K562 (cell line): ENCODE results near the gene BPTF. TPM values are rescaled to one million over a fixed set of nuclear protein-coding genes. Genes with fewer than 3 reads are reported as not detected.

ENCODE experiments used
- ATAC-seq: fragments of 200-7000 bp; cut with Tn5 transposase; 3 replicates; pipeline ENCODE4 v1.9.1; 2020; ENCODE audit warnings: moderate library complexity
- BruUV-seq: library from RNA; stranded (reverse); fragments of 400-500 nt; replicated peaks from 2 replicates; lab custom pipeline; 2021; lab: Mats Ljungman, UMichigan
- CTCF ChIA-PET: fragments of 300-600 bp; formaldehyde crosslinking; extraction: SDS; loops from one replicate; lab custom pipeline; 2021; ENCODE audit warnings: low intra/inter-chr PET ratio; lab: Yijun Ruan, JAX
- POLR2A ChIA-PET: fragments of 300-600, 350-650 bp; sonication (Branson Sonifier 250); formaldehyde crosslinking; extraction: SDS; loops from one replicate; lab custom pipeline; 2021; ENCODE audit warnings: antibody characterized with exemption, inconsistent platforms; lab: Yijun Ruan, JAX
- DNase-seq, 4 experiments: peaks; one replicate each; pipeline versions ENCODE4 v3.0.0 to v3.0.0-alpha.2; 2011 to 2018; ENCODE audit warnings: low spot score in 3 of 4, mixed read lengths in 3 of 4; ENCODE audit errors: extremely low read depth in 1 of 4
- FAIRE-seq: peaks from 2 replicates; lab custom pipeline; 2011; peaks lifted over from hg19 to GRCh38; lab: Jason Lieb, UNC
- H2AFZ ChIP-seq: 2 replicates; pipeline ENCODE4 v1.6.0; 2011; ENCODE audit warnings: low read depth, low read length, control low read depth, inconsistent platforms
- H3K27ac ChIP-seq: fragments of 200-600 bp; 3 replicates; pipeline ENCODE4 v1.8.0; 2011; ENCODE audit warnings: low read depth, mild to moderate bottlenecking, control low read depth, inconsistent platforms, low read length, moderate library complexity, mixed read lengths; ENCODE audit errors: extremely low read depth
- H3K27me3 ChIP-seq, 2 experiments: fragments of 300-600 bp in 1 of 2; 2 replicates in 1 of 2; 3 replicates in 1 of 2; pipeline versions ENCODE4 v1.6.0 to v1.8.0; 2011; ENCODE audit warnings: inconsistent platforms in 2 of 2, low read length in 2 of 2, mild to moderate bottlenecking in 1 of 2, mixed read lengths in 1 of 2, moderate library complexity in 1 of 2; ENCODE audit not compliant: control insufficient read depth in 2 of 2, insufficient read depth in 2 of 2
- H3K36me3 ChIP-seq: fragments of 300-600 bp; 3 replicates; pipeline ENCODE4 v1.8.0; 2011; ENCODE audit warnings: mild to moderate bottlenecking, low read length, inconsistent platforms; ENCODE audit not compliant: control insufficient read depth, insufficient read depth
- H3K4me1 ChIP-seq, 2 experiments: fragments of 200-600 bp in 1 of 2; replicated peaks in 1 of 2; 2 replicates in 1 of 2; 3 replicates in 1 of 2; pipeline versions ENCODE4 v1.5.1 to v1.8.0; 2011; ENCODE audit warnings: inconsistent platforms in 2 of 2, low read length in 2 of 2, mild to moderate bottlenecking in 1 of 2, mixed read lengths in 1 of 2, moderate library complexity in 1 of 2; ENCODE audit not compliant: control insufficient read depth in 2 of 2, insufficient read depth in 2 of 2
- H3K4me2 ChIP-seq: 2 replicates; pipeline ENCODE4 v1.6.1; 2011; ENCODE audit warnings: low read length, control low read depth, inconsistent platforms, mixed read lengths; ENCODE audit not compliant: insufficient read depth
- H3K4me3 ChIP-seq: fragments of 200-600 bp; sonication (generic), shearing (Covaris generic); 2 replicates; pipeline ENCODE4 v1.5.1; 2016; ENCODE audit warnings: control low read depth, inconsistent platforms
- H3K79me2 ChIP-seq: fragments of 200-600 bp; 3 replicates; pipeline ENCODE4 v1.8.0; 2011; ENCODE audit warnings: low read length, inconsistent platforms; ENCODE audit not compliant: control insufficient read depth, insufficient read depth
- H3K9ac ChIP-seq, 2 experiments: 2 replicates each; pipeline versions ENCODE4 v1.6.0 to v1.6.1; 2011; ENCODE audit warnings: low read depth in 2 of 2, low read length in 2 of 2, control low read depth in 1 of 2, inconsistent platforms in 1 of 2, mild to moderate bottlenecking in 1 of 2, mixed read lengths in 1 of 2; ENCODE audit not compliant: insufficient read depth in 1 of 2
- H3K9me1 ChIP-seq: one replicate; pipeline ENCODE4 v1.6.0; 2011; ENCODE audit warnings: inconsistent platforms, mild to moderate bottlenecking, low read length, moderate library complexity; ENCODE audit not compliant: control insufficient read depth, insufficient read depth
- H3K9me3 ChIP-seq: replicated peaks from 2 replicates; pipeline ENCODE4 v1.5.1; 2011; ENCODE audit warnings: low read depth, low read length, inconsistent platforms; ENCODE audit not compliant: control insufficient read depth, insufficient read depth
- H4K20me1 ChIP-seq: replicated peaks from 2 replicates; pipeline ENCODE4 v1.6.1; 2011; ENCODE audit warnings: low read length, inconsistent platforms, mixed read lengths; ENCODE audit not compliant: control insufficient read depth, insufficient read depth
- CHAMP1 ChIP-seq: fragments of 450-650 bp; IDR thresholded peaks from 2 replicates; pipeline ENCODE4 v1.6.1; 2016; ENCODE audit warnings: mild to moderate bottlenecking
- HES1 ChIP-seq: fragments of 450-650 bp; IDR thresholded peaks from 2 replicates; pipeline ENCODE4 v1.6.1; 2016; ENCODE audit warnings: low read depth, mild to moderate bottlenecking, moderate library complexity
- KAT8 ChIP-seq: fragments of 450-650 bp; IDR thresholded peaks from 2 replicates; pipeline ENCODE4 v1.6.1; 2016; ENCODE audit warnings: low read depth, mild to moderate bottlenecking
- MEF2A ChIP-seq: IDR thresholded peaks from 2 replicates; pipeline ENCODE4 v1.6.1; 2011; ENCODE audit warnings: low read depth, mild to moderate bottlenecking, low read length, moderate library complexity; ENCODE audit not compliant: control insufficient read depth
- NCOA1 ChIP-seq: fragments of 450-650 bp; IDR thresholded peaks from 2 replicates; pipeline ENCODE4 v1.6.1; 2016; ENCODE audit warnings: low read depth
- PHTF2 ChIP-seq: fragments of 250-450 bp; sonication (Bioruptor Pico); IDR thresholded peaks from 2 replicates; pipeline ENCODE4 v1.5.0; 2021; ENCODE audit warnings: mild to moderate bottlenecking
- POLR2H ChIP-seq: IDR thresholded peaks from 2 replicates; pipeline ENCODE4 v1.6.1; 2016; ENCODE audit warnings: missing genetic modification characterization, low read depth, mild to moderate bottlenecking, control low read depth, missing compliant biosample characterization, moderate library complexity
- SAP30 ChIP-seq: fragments of 200-600 bp; sonication (generic); IDR thresholded peaks from 2 replicates; pipeline ENCODE4 v1.6.1; 2012; ENCODE audit warnings: borderline replicate concordance, low read depth, mild to moderate bottlenecking, moderate library complexity, low read length, control low read depth, inconsistent platforms; ENCODE audit not compliant: insufficient read depth, poor library complexity, severe bottlenecking
- ZNF121 ChIP-seq: sonication (generic); formaldehyde crosslinking; conservative IDR thresholded peaks from 2 replicates; pipeline ENCODE4 v1.8.0; 2022; ENCODE audit warnings: missing genetic modification reagents
- ZNF197 ChIP-seq: fragments of 200-800 bp; sonication (Bioruptor generic); IDR thresholded peaks from 2 replicates; pipeline ENCODE4 v1.6.1; 2016; ENCODE audit warnings: low read depth, missing genetic modification characterization, missing compliant biosample characterization
- ZNF830 ChIP-seq: fragments of 250-450 bp; sonication (Bioruptor Pico); IDR thresholded peaks from 2 replicates; pipeline ENCODE4 v1.5.0; 2021; ENCODE audit warnings: mild to moderate bottlenecking
- WGBS: fragments of 100-300 bp; shearing (Covaris generic); methylation state at CpG from one replicate; pipeline ENCODE4 v1.1.6; 2016; ENCODE audit warnings: low coverage, mixed read lengths; ENCODE audit not compliant: insufficient coverage; ENCODE audit errors: missing lambda C conversion rate; 5-methylcytosine and 5-hydroxymethylcytosine counted together
- in situ Hi-C: fragments of 300-500 bp; cut with MboI; formaldehyde crosslinking; loops from 4 replicates; pipeline ENCODE4 v1.15.0; 2018; ENCODE audit warnings: inconsistent platforms, mixed read lengths
- intact Hi-C: fragments of 100-400 bp; cut with micrococcal nuclease; formaldehyde crosslinking; loops from 2 replicates; pipeline ENCODE4 v1.14.2; 2022
- polyA plus RNA-seq, 8 experiments: library from polyadenylated mRNA; depleted of rRNA in 4 of 8; stranded (reverse) in 5 of 8; unstranded in 3 of 8; fragments of >200 nt; fragmentation: Nextera tagmentation in 2 of 8; fragmentation: Illumina TruSeq in 1 of 8; extraction: Ambion mirVana in 2 of 8; extraction: Trizol in 1 of 8; gene quantifications; 2 replicates each; pipeline versions ENCODE4 v1.2.1 to v1.2.3, GENCODE V29; 2011 to 2014; ENCODE audit warnings: inconsistent platforms in 1 of 8, missing spikeins in 1 of 8
- total RNA-seq, 7 experiments: library from RNA; depleted of rRNA in 6 of 7; stranded (reverse); fragments of >200 nt in 6 of 7; fragmentation: Illumina TruSeq in 2 of 7; extraction: Trizol in 2 of 7; gene quantifications; 2 replicates each; pipeline versions ENCODE4 v1.2.1 to v1.2.3, GENCODE V29; 2011 to 2021; ENCODE audit warnings: low replicate concordance in 1 of 7
- TF ChIP-seq, protein P1 (sequence below): fragments of 200-400 bp; formaldehyde crosslinking; IDR thresholded peaks from 2 replicates; pipeline ENCODE4 v1.6.1; 2017; ENCODE audit warnings: mild to moderate bottlenecking, low read depth, low read length, moderate library complexity

BPTF gene
- total and polyA plus RNA-seq, 9 of the 15 experiments (the other 6 are each of a cell fraction or from before 2014, with no cell fraction given) = 12.5 to 52.1 (median 26.9) TPM

- Histone ChIP-seq H2AFZ (no peak overlapping the region), H3K9me1 (no peaks in the 10 kb centered on the region), H3K27me3 (0 out of 5 replicates have a peak, but pooled peaks cover 0 to 6% of the 10 kb centered on the region in 2 experiments), H3K4me1 (peaks cover 0 to 2% of the 10 kb centered on the region in 2 experiments; a peak in 2 of 5 replicates), H3K79me2 (no peaks in the 10 kb centered on the region), H3K9me3 (no peaks in the 10 kb centered on the region), H3K4me3 (no peak overlapping the region), H3K9ac (peak overlapping the region in 1 of 2 experiments; percentile 58; a peak in 1 of 4 replicates), H3K27ac (no peak overlapping the region), H3K36me3 (no peaks in the 10 kb centered on the region), H3K4me2 (no peak overlapping the region), H4K20me1 (no peaks in the 10 kb centered on the region)
- in situ Hi-C loops (no loop called here), intact Hi-C loops (no loop called here)
- WGBS = 23% methylated on average over 5 of the region's 7 CpGs
- DNase-seq = no peak
- FAIRE-seq = no peak
- BruUV-seq = no TSS peak
- ChIA-PET POLR2A (interaction anchor here (1.7 kb wide), 1 partner anchor 10 kb away, joined by 4 read pairs; no protein-coding TSS in a partner anchor), CTCF (no interaction called here)
- no peak for ATAC-seq
- TF ChIP-seq POLR2H (no peak), SAP30 (no peak), MEF2A (no peak), CHAMP1 (no peak), HES1 (no peak), ZNF121 (CRISPR knock-in tag) (no peak), KAT8 (no peak), ZNF197 (no peak), ZNF830 (CRISPR knock-in tag) (no peak), NCOA1 (no peak), PHTF2 (no peak)
- TF ChIP-seq, protein P1, sequence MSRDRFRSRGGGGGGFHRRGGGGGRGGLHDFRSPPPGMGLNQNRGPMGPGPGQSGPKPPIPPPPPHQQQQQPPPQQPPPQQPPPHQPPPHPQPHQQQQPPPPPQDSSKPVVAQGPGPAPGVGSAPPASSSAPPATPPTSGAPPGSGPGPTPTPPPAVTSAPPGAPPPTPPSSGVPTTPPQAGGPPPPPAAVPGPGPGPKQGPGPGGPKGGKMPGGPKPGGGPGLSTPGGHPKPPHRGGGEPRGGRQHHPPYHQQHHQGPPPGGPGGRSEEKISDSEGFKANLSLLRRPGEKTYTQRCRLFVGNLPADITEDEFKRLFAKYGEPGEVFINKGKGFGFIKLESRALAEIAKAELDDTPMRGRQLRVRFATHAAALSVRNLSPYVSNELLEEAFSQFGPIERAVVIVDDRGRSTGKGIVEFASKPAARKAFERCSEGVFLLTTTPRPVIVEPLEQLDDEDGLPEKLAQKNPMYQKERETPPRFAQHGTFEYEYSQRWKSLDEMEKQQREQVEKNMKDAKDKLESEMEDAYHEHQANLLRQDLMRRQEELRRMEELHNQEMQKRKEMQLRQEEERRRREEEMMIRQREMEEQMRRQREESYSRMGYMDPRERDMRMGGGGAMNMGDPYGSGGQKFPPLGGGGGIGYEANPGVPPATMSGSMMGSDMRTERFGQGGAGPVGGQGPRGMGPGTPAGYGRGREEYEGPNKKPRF = no peak
These were observed 6.9 kb upstream of the BPTF start for GRCh38 chr17:67818110-67819002.
